GM12878 (cell line): ENCODE data around the gene IGSF8.

Experiments used
- ATF3 ChIP-seq: IDR thresholded peaks from 2 replicates; pipeline ENCODE4 v1.6.1; 2011; ENCODE audit warnings: low read depth, mild to moderate bottlenecking, low read length, moderate library complexity, borderline replicate concordance; ENCODE audit errors: extremely low read depth
- BMI1 ChIP-seq: fragments of 450-650 bp; IDR thresholded peaks from 2 replicates; pipeline ENCODE4 v1.6.1; 2016; ENCODE audit warnings: mild to moderate bottlenecking, moderate library complexity, borderline replicate concordance
- CTCF ChIP-seq, 3 experiments: IDR thresholded peaks in 2 of 3; conservative IDR thresholded peaks in 1 of 3; 2 replicates each; pipeline ENCODE4 v1.5.1; 2011; ENCODE audit warnings: low read depth in 3 of 3, low read length in 3 of 3, mild to moderate bottlenecking in 3 of 3, control low read depth in 2 of 3, moderate library complexity in 2 of 3, inconsistent platforms in 1 of 3, mixed read lengths in 1 of 3; ENCODE audit not compliant: control insufficient read depth in 2 of 3, insufficient read depth in 1 of 3; ENCODE audit errors: extremely low read depth in 1 of 3
- POLR2AphosphoS2 ChIP-seq: IDR thresholded peaks from 2 replicates; pipeline ENCODE4 v1.6.1; 2011; ENCODE audit warnings: low read depth, mild to moderate bottlenecking, low read length, improper control_type of control experiment, moderate library complexity
- SUZ12 ChIP-seq: fragments of 200-600 bp; sonication (generic); IDR thresholded peaks from one replicate; pipeline ENCODE4 v1.6.1; 2018; ENCODE audit warnings: antibody characterized with exemption, mild to moderate bottlenecking; ENCODE audit not compliant: unreplicated experiment
- TF ChIP-seq, protein P1 (sequence below): fragments of 450-650 bp; IDR thresholded peaks from 2 replicates; pipeline ENCODE4 v1.6.1; 2017; ENCODE audit warnings: mild to moderate bottlenecking, low read depth, inconsistent platforms; ENCODE audit not compliant: poor library complexity, severe bottlenecking

DNA sequence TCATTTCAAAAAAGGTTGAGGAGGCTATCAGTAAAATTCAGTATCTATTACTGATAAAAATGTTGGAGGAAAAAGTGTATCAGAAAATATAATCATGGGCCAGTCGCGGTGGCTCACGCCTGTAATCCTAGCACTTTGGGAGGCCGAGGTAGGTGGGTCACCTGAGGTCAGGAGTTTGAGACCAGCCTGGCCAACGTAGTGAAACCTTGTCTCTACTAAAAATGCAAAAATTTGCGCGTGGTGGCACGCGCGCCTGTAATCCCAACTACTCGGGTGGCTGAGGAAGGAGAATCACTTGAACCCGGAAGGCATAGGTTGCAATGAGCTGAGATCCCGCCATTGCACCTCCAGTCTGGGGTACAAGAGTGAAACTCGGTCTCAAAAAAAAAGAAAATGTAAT lies 47.7 kb upstream of the IGSF8 start:
- TF ChIP-seq ATF3 (no peak), CTCF (IDR thresholded peaks at IDR 0.05 in 2 of 3, conservative IDR thresholded peaks at IDR 0.05 in 1 of 3; ENCODE audit: control insufficient read depth in 2 of 3, extremely low read depth in 1 of 3, insufficient read depth in 1 of 3, low read depth in 3 of 3, low read length in 3 of 3) (no peak), BMI1 (no peak), POLR2AphosphoS2 (no peak), SUZ12 (no peak)
- TF ChIP-seq, protein P1, sequence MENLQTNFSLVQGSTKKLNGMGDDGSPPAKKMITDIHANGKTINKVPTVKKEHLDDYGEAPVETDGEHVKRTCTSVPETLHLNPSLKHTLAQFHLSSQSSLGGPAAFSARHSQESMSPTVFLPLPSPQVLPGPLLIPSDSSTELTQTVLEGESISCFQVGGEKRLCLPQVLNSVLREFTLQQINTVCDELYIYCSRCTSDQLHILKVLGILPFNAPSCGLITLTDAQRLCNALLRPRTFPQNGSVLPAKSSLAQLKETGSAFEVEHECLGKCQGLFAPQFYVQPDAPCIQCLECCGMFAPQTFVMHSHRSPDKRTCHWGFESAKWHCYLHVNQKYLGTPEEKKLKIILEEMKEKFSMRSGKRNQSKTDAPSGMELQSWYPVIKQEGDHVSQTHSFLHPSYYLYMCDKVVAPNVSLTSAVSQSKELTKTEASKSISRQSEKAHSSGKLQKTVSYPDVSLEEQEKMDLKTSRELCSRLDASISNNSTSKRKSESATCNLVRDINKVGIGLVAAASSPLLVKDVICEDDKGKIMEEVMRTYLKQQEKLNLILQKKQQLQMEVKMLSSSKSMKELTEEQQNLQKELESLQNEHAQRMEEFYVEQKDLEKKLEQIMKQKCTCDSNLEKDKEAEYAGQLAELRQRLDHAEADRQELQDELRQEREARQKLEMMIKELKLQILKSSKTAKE, result no peak
